Measurements from ENCODE around the gene AFTPH.

AFTPH gene

GRCh38 chr2:64488050-64488974, 35.8 kb upstream of the AFTPH start:
- peak; percentile 43 for DNase-seq (ENCODE audit: low read depth)
- no peak overlapping the region for H3K4me3 ChIP-seq (ENCODE audit: low read depth, low read length)
- peak; percentile 88 for TF ChIP-seq CTCF (IDR thresholded peaks at IDR 0.05; ENCODE audit: low read depth, low read length, missing control alignments)

- no peak for DNase-seq (ENCODE audit: low read depth)
- H3K4me3 ChIP-seq (ENCODE audit: low read depth, low read length), result no peak overlapping the region
- TF ChIP-seq CTCF (IDR thresholded peaks at IDR 0.05; ENCODE audit: low read depth, low read length, missing control alignments), result no peak
Observed at GRCh38 chr2:64489081-64489751, 34.9 kb upstream of the AFTPH start.

- H3K4me3 ChIP-seq (ENCODE audit: low read depth, low read length), result no peak overlapping the region
- DNase-seq (ENCODE audit: low read depth), result no peak
- no peak for TF ChIP-seq CTCF (IDR thresholded peaks at IDR 0.05; ENCODE audit: low read depth, low read length, missing control alignments)
Observed at GRCh38 chr2:64491426-64491825, 32.7 kb upstream of the AFTPH start.

GRCh38 chr2:64492272-64492671, 31.9 kb upstream of the AFTPH start:
- no peak overlapping the region for H3K4me3 ChIP-seq (ENCODE audit: low read depth, low read length)
- no peak for DNase-seq (ENCODE audit: low read depth)
- no peak for TF ChIP-seq CTCF (IDR thresholded peaks at IDR 0.05; ENCODE audit: low read depth, low read length, missing control alignments)

GRCh38 chr2:64492821-64493220, 31.3 kb upstream of the AFTPH start:
- DNase-seq (ENCODE audit: low read depth), result no peak
- TF ChIP-seq CTCF (IDR thresholded peaks at IDR 0.05; ENCODE audit: low read depth, low read length, missing control alignments), result no peak
- H3K4me3 ChIP-seq (ENCODE audit: low read depth, low read length), result no peak overlapping the region

- no peak overlapping the region for H3K4me3 ChIP-seq (ENCODE audit: low read depth, low read length)
- DNase-seq (ENCODE audit: low read depth), result no peak
- TF ChIP-seq CTCF (IDR thresholded peaks at IDR 0.05; ENCODE audit: low read depth, low read length, missing control alignments), result no peak
Observed at GRCh38 chr2:64493788-64494187, 30.3 kb upstream of the AFTPH start.

Data from GM12864 (cell line).